DOHH2 (cell line): ENCODE measurements around the gene IRAK2.

Experiments used
- H3F3A ChIP-seq: fragments of 200-600 bp; sonication (generic), shearing (Covaris generic); 2 replicates; pipeline ENCODE4 v1.6.0; 2016; ENCODE audit warnings: antibody characterized with exemption, mild to moderate bottlenecking; ENCODE audit not compliant: control insufficient read depth, insufficient read depth
- H3K27ac ChIP-seq: fragments of 200-600 bp; sonication (generic); 2 replicates; pipeline ENCODE4 v1.5.1; 2014; ENCODE audit warnings: low read depth, mild to moderate bottlenecking, low read length, moderate library complexity
- H3K27me3 ChIP-seq: fragments of 200-600 bp; sonication (generic); 2 replicates; pipeline ENCODE4 v1.6.1; 2014; ENCODE audit warnings: mild to moderate bottlenecking, low read length, mixed read lengths; ENCODE audit not compliant: control insufficient read depth
- H3K36me3 ChIP-seq: fragments of 200-600 bp; sonication (generic); 2 replicates; pipeline ENCODE4 v1.6.1; 2014; ENCODE audit warnings: mild to moderate bottlenecking, low read length, moderate library complexity, mixed read lengths; ENCODE audit not compliant: control insufficient read depth
- H3K4me1 ChIP-seq: fragments of 200-600 bp; sonication (generic); 2 replicates; pipeline ENCODE4 v1.6.1; 2014; ENCODE audit warnings: mild to moderate bottlenecking, low read length, mixed read lengths; ENCODE audit not compliant: control insufficient read depth
- H3K4me2 ChIP-seq: fragments of 200-600 bp; sonication (generic); 2 replicates; pipeline ENCODE4 v1.6.0; 2014; ENCODE audit warnings: mild to moderate bottlenecking, low read length, moderate library complexity
- H3K4me3 ChIP-seq: fragments of 200-600 bp; sonication (generic); 2 replicates; pipeline ENCODE4 v1.5.1; 2014; ENCODE audit warnings: mild to moderate bottlenecking, low read length, mixed read lengths
- H3K79me2 ChIP-seq: fragments of 200-600 bp; sonication (generic); 2 replicates; pipeline ENCODE4 v1.6.1; 2014; ENCODE audit warnings: mild to moderate bottlenecking, low read length, mixed read lengths; ENCODE audit not compliant: control insufficient read depth
- H3K9me2 ChIP-seq: fragments of 200-600 bp; sonication (generic); replicated peaks from 2 replicates; pipeline ENCODE4 v1.6.1; 2014; ENCODE audit warnings: mild to moderate bottlenecking, low read length, mixed read lengths; ENCODE audit not compliant: control insufficient read depth
- H3K9me3 ChIP-seq: fragments of 200-600 bp; sonication (generic); 2 replicates; pipeline ENCODE4 v1.6.1; 2014; ENCODE audit warnings: antibody characterized with exemption, low read length, mixed read lengths; ENCODE audit not compliant: control insufficient read depth, insufficient read depth
- H4K20me1 ChIP-seq: fragments of 200-600 bp; sonication (generic); 2 replicates; pipeline ENCODE4 v1.6.0; 2014; ENCODE audit warnings: low read depth, mild to moderate bottlenecking, antibody characterized with exemption, low read length, moderate library complexity; ENCODE audit not compliant: control insufficient read depth, insufficient read depth
- EZH2phosphoT487 ChIP-seq: fragments of 200-600 bp; sonication (generic); IDR thresholded peaks from 2 replicates; pipeline ENCODE4 v1.6.1; 2017; ENCODE audit warnings: borderline replicate concordance, mild to moderate bottlenecking, antibody characterized with exemption, low read length, moderate library complexity, mixed read lengths
- TF ChIP-seq, protein P1 (sequence below): fragments of 200-600 bp; sonication (generic); IDR thresholded peaks from one replicate; pipeline ENCODE4 v1.5.1; 2014; ENCODE audit warnings: antibody characterized with exemption, mild to moderate bottlenecking, low read depth, low read length; ENCODE audit not compliant: poor library complexity, severe bottlenecking

The IRAK2 gene

DNA sequence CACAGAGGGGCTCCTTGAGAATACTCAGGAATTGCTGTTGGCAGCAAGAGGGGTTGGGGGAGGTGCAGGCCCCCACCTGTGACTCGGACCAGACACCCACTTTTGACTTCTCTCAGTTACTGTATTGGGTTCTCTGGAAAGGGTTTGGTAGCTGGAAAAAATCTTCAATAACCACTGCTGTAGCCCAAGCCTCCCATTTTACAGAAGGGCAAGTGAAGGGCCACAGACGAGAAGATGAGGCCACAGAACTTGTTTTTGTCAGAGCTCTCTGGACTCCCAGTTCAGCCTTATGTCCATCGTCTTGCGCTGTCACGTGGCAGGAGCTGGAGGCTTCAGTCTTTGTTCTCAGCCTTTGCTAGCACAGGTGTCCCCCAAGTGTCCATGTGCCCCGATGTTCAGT is 70.8 kb downstream of the IRAK2 start:
- TF ChIP-seq, protein P1, sequence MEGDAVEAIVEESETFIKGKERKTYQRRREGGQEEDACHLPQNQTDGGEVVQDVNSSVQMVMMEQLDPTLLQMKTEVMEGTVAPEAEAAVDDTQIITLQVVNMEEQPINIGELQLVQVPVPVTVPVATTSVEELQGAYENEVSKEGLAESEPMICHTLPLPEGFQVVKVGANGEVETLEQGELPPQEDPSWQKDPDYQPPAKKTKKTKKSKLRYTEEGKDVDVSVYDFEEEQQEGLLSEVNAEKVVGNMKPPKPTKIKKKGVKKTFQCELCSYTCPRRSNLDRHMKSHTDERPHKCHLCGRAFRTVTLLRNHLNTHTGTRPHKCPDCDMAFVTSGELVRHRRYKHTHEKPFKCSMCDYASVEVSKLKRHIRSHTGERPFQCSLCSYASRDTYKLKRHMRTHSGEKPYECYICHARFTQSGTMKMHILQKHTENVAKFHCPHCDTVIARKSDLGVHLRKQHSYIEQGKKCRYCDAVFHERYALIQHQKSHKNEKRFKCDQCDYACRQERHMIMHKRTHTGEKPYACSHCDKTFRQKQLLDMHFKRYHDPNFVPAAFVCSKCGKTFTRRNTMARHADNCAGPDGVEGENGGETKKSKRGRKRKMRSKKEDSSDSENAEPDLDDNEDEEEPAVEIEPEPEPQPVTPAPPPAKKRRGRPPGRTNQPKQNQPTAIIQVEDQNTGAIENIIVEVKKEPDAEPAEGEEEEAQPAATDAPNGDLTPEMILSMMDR, result no peak
- TF ChIP-seq EZH2phosphoT487, result no peak

DNA sequence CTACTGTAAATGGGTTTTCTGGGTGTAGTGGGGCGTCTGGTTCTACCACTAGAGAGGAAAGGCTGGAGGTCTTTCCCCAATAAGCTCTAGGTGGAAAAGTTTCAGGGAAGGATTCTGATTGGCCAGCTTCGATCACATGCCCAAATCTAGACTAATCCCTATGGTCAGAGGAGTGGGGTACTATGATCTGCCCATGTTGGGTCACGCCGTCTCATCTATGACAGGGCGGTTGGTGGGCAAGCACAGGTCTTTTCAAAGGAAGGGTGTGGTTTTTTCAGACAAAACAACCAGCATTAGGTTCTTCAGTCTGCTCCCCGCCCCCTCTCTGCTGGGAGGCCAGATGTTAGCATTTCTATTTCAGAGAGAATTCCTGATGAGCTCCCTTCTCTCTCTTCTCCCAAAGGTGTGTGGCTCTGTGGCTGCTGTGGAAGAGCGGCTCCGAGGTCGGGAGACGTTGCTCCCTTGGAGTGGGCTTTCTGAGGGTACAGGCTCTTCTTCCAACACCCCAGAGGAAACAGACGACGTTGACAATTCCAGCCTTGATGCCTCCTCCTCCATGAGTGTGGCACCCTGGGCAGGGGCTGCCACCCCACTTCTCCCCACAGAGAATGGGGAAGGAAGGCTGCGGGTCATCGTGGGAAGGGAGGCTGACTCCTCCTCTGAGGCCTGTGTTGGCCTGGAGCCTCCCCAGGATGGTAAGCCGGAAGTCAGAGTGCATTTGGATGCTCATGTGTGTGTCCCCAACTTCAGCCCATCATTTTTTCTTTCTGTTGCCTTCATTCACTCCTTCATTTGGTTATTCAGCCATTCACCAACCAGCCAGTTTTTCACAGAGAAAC is 73.8 kb downstream of the IRAK2 start:
- TF ChIP-seq EZH2phosphoT487, result no peak
- TF ChIP-seq, protein P1, result no peak
- no peaks in the 10 kb centered on the region for H3K9me3 ChIP-seq
- H3K4me1 ChIP-seq, result 0 out of 2 replicates have a peak, but pooled peaks cover 3% of the 10 kb centered on the region
- H3K27me3 ChIP-seq, result no peaks in the 10 kb centered on the region
- no peaks in the 10 kb centered on the region for H4K20me1 ChIP-seq
- no peak overlapping the region for H3K4me2 ChIP-seq
- no peaks in the 10 kb centered on the region for H3F3A ChIP-seq
- H3K27ac ChIP-seq, result no peak overlapping the region
- no peaks in the 10 kb centered on the region for H3K79me2 ChIP-seq
- no peaks in the 10 kb centered on the region for H3K9me2 ChIP-seq
- peaks cover 58% of the 10 kb centered on the region for H3K36me3 ChIP-seq
- H3K4me3 ChIP-seq, result no peak overlapping the region

More for the DNA sequence above, 70.8 kb downstream of the IRAK2 start:
- H3K27ac ChIP-seq, result no peak overlapping the region
- peaks cover 16% of the 10 kb centered on the region for H3K4me1 ChIP-seq
- H3K36me3 ChIP-seq, result peaks cover 51% of the 10 kb centered on the region
- H3F3A ChIP-seq, result no peaks in the 10 kb centered on the region
- no peaks in the 10 kb centered on the region for H3K9me3 ChIP-seq
- H4K20me1 ChIP-seq, result no peaks in the 10 kb centered on the region
- no peak overlapping the region for H3K4me2 ChIP-seq
- H3K27me3 ChIP-seq, result no peaks in the 10 kb centered on the region
- no peaks in the 10 kb centered on the region for H3K79me2 ChIP-seq
- no peak overlapping the region for H3K4me3 ChIP-seq
- no peaks in the 10 kb centered on the region for H3K9me2 ChIP-seq

DNA sequence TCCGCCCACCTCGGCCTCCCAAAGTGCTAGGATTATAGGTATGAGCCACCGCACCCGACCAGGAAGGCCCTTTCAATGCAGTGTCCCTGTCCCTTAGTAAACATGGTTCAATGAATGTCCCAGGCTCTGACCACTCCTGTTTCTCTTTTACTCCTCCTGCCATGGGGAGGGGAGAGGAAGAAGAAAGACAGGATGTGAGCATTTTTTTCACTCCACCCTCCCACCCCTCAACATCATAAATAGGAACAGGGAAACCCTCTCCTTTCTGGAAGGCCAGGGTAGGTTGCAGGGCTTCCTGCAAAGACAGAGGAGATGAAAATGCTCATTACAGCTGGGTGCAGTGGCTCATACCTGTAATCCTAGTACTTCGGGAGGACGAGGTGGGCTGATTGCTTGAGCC is 76.1 kb downstream of the IRAK2 start:
- no peaks in the 10 kb centered on the region for H3K27me3 ChIP-seq
- no peaks in the 10 kb centered on the region for H3K9me2 ChIP-seq
- H3K4me3 ChIP-seq, result no peak overlapping the region
- TF ChIP-seq, protein P1, result no peak
- TF ChIP-seq EZH2phosphoT487, result no peak
- no peak overlapping the region for H3K4me2 ChIP-seq
- H3K4me1 ChIP-seq, result 0 out of 2 replicates have a peak, but pooled peaks cover 3% of the 10 kb centered on the region
- H3K9me3 ChIP-seq, result peaks cover 18% of the 10 kb centered on the region
- H3K79me2 ChIP-seq, result no peaks in the 10 kb centered on the region
- H3F3A ChIP-seq, result no peaks in the 10 kb centered on the region; the same call in 1 of the 2 replicates
- H4K20me1 ChIP-seq, result no peaks in the 10 kb centered on the region
- H3K27ac ChIP-seq, result no peak overlapping the region
- peaks cover 59% of the 10 kb centered on the region for H3K36me3 ChIP-seq
